ENCODE data around the gene STK40.

DNA sequence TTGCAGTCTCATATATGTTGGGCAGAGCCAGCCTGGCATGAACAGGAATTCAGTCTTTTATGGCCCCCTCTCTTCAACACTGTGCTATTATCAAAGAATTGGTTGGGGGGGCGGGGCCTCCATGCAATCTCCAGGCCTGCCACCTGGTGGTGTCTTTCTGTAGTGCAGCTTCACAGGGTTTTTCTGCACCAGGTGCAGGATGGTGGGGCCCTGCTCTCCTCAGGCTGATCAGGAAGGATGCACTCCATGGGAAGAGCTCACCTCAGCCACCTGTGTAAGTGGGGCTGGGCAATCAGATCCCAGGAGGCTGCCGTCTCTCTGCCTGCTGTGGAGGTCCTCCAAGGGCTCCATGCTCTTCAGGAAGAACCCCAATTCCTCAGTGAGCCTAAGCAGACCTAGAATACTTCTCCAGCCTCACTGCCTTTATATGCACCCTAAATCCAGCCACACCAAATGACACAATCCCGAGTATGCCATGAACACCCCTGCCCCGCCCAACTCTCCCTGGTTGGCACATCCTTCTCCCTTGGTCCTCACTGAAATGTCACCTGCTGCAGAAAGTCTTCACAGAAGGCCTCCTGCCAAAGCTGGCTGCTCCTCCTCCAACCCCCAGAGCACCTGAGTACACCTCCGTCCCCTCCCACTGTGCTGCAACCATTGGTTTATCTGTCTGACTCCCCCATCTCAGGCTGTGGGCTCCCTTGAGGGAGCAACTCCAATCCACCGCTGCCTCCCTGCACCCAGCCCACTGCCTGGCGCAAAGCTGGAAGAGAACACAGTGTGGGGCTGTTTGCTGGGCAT lies 16.5 kb downstream of the STK40 start:
- TF ChIP-seq, protein P1, sequence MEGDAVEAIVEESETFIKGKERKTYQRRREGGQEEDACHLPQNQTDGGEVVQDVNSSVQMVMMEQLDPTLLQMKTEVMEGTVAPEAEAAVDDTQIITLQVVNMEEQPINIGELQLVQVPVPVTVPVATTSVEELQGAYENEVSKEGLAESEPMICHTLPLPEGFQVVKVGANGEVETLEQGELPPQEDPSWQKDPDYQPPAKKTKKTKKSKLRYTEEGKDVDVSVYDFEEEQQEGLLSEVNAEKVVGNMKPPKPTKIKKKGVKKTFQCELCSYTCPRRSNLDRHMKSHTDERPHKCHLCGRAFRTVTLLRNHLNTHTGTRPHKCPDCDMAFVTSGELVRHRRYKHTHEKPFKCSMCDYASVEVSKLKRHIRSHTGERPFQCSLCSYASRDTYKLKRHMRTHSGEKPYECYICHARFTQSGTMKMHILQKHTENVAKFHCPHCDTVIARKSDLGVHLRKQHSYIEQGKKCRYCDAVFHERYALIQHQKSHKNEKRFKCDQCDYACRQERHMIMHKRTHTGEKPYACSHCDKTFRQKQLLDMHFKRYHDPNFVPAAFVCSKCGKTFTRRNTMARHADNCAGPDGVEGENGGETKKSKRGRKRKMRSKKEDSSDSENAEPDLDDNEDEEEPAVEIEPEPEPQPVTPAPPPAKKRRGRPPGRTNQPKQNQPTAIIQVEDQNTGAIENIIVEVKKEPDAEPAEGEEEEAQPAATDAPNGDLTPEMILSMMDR (IDR thresholded peaks at IDR 0.05): peak; percentile 89 to 93 (median 92)
- no peak for TF ChIP-seq POLR2A (IDR thresholded peaks at IDR 0.05)
